Endodermal cell (in vitro differentiated cells): ENCODE measurements around the gene ZNF548. TPM values are rescaled to one million over a fixed set of nuclear protein-coding genes. Genes with fewer than 3 reads are reported as not detected.

Source experiments
- DNase-seq: peaks from one replicate; pipeline ENCODE4 v3.0.0-alpha.2; 2017
- H3K27ac ChIP-seq: 2 replicates; pipeline ENCODE4 v1.5.1; 2013; ENCODE audit warnings: mild to moderate bottlenecking, low read depth, low read length, moderate library complexity
- H3K27me3 ChIP-seq: 2 replicates; pipeline ENCODE4 v1.6.1; 2013; ENCODE audit warnings: mild to moderate bottlenecking, low read length, moderate library complexity; ENCODE audit not compliant: insufficient read depth, control insufficient read depth, poor library complexity, severe bottlenecking
- H3K36me3 ChIP-seq: 2 replicates; pipeline ENCODE4 v1.7.0; 2013; ENCODE audit warnings: mild to moderate bottlenecking, low read length, moderate library complexity; ENCODE audit not compliant: control insufficient read depth, insufficient read depth
- H3K4me1 ChIP-seq: one replicate; pipeline ENCODE4 v1.7.0; 2013; ENCODE audit warnings: low read length; ENCODE audit not compliant: control insufficient read depth, insufficient read depth
- H3K4me3 ChIP-seq: 2 replicates; pipeline ENCODE4 v1.5.1; 2013; ENCODE audit warnings: mild to moderate bottlenecking, low read length, moderate library complexity
- H3K9ac ChIP-seq: 2 replicates; pipeline ENCODE4 v1.6.1; 2013; ENCODE audit warnings: mild to moderate bottlenecking, low read length, moderate library complexity; ENCODE audit not compliant: poor library complexity, severe bottlenecking; ENCODE audit errors: extremely low read depth
- H3K9me3 ChIP-seq: 2 replicates; pipeline ENCODE4 v1.6.1; 2013; ENCODE audit warnings: mild to moderate bottlenecking, low read length, moderate library complexity; ENCODE audit not compliant: control insufficient read depth
- H3K27ac Mint-ChIP-seq: 2 replicates; pipeline ENCODE4 v1.8.0; 2020; ENCODE audit warnings: mixed read lengths
- H3K27me3 Mint-ChIP-seq: 2 replicates; pipeline ENCODE4 v1.8.0; 2021; ENCODE audit warnings: mild to moderate bottlenecking, mixed read lengths; ENCODE audit not compliant: insufficient read depth
- H3K36me3 Mint-ChIP-seq: 2 replicates; pipeline ENCODE4 v1.8.0; 2020; ENCODE audit warnings: low read depth, mixed read lengths
- H3K4me1 Mint-ChIP-seq: 2 replicates; pipeline ENCODE4 v1.8.0; 2020; ENCODE audit warnings: mixed read lengths
- H3K4me3 Mint-ChIP-seq: 2 replicates; pipeline ENCODE4 v1.8.0; 2020; ENCODE audit warnings: mild to moderate bottlenecking, moderate library complexity, mixed read lengths
- H3K9me3 Mint-ChIP-seq: 2 replicates; pipeline ENCODE4 v1.8.0; 2020; ENCODE audit warnings: mild to moderate bottlenecking, mixed read lengths
- WGBS, 2 experiments: methylation state at CpG; one replicate each; pipeline versions ENCODE4 v1.1.5 to v1.1.7; 2013; ENCODE audit warnings: missing lambda C conversion rate in 2 of 2, mixed read lengths in 1 of 2; ENCODE audit not compliant: insufficient coverage in 1 of 2, insufficient read length in 1 of 2; 5-methylcytosine and 5-hydroxymethylcytosine counted together
- total RNA-seq, 2 donors: library from RNA; stranded (reverse); fragmentation: NEBNext Ultra II Directional in 1 of 2; extraction: Animal tissue kit (Norgen Biotek cat#: 25700) in 1 of 2; gene quantifications; 2 replicates in 1 of 2; 3 replicates in 1 of 2; pipeline ENCODE4 v1.2.1, GENCODE V29; 2021
- TF ChIP-seq, protein P1 (sequence below): fragments of 200-600 bp; sonication (generic); conservative IDR thresholded peaks from 2 replicates; pipeline ENCODE4 v1.5.0; 2021; ENCODE audit warnings: antibody characterized with exemption, mild to moderate bottlenecking

ZNF548 gene
- total RNA-seq, 2 donors from 2014 or later, result 15.2 to 15.5 TPM

GRCh38 chr19:57395710-57396109 is 6.1 kb downstream of the ZNF548 start:
- DNase-seq, result no peak
- Mint-ChIP-seq H3K4me3 (no peak overlapping the region), H3K4me1 (peaks cover 4% of the 10 kb centered on the region), H3K27me3 (no peaks in the 10 kb centered on the region), H3K9me3 (peaks cover 41% of the 10 kb centered on the region), H3K27ac (no peak overlapping the region), H3K36me3 (peaks cover 75% of the 10 kb centered on the region)
- Histone ChIP-seq H3K9ac (no peak overlapping the region), H3K4me3 (no peak overlapping the region), H3K36me3 (peaks cover 37% of the 10 kb centered on the region), H3K9me3 (no peaks in the 10 kb centered on the region), H3K27me3 (no peaks in the 10 kb centered on the region), H3K27ac (no peak overlapping the region), H3K4me1 (no peaks in the 10 kb centered on the region)
- 98% methylated on average over 5 of the region's 5 CpGs; no CpG with 5 or more reads in 1 of the 2 experiments for WGBS, 2 experiments
- TF ChIP-seq, protein P1, sequence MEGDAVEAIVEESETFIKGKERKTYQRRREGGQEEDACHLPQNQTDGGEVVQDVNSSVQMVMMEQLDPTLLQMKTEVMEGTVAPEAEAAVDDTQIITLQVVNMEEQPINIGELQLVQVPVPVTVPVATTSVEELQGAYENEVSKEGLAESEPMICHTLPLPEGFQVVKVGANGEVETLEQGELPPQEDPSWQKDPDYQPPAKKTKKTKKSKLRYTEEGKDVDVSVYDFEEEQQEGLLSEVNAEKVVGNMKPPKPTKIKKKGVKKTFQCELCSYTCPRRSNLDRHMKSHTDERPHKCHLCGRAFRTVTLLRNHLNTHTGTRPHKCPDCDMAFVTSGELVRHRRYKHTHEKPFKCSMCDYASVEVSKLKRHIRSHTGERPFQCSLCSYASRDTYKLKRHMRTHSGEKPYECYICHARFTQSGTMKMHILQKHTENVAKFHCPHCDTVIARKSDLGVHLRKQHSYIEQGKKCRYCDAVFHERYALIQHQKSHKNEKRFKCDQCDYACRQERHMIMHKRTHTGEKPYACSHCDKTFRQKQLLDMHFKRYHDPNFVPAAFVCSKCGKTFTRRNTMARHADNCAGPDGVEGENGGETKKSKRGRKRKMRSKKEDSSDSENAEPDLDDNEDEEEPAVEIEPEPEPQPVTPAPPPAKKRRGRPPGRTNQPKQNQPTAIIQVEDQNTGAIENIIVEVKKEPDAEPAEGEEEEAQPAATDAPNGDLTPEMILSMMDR, result no peak

DNA sequence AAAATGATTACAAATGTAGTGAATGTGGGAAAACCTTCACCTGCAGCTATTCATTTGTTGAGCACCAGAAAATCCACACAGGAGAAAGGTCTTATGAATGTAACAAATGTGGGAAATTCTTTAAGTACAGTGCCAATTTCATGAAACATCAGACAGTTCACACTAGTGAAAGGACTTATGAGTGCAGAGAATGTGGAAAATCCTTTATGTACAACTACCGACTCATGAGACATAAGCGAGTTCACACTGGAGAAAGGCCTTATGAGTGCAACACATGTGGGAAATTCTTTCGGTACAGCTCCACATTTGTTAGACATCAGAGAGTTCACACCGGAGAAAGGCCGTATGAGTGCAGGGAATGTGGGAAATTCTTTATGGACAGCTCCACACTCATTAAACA is 9.2 kb downstream of the ZNF548 start:
- peaks cover 11% of the 10 kb centered on the region for H3K9me3 ChIP-seq
- H3K4me1 ChIP-seq, result no peaks in the 10 kb centered on the region
- H3K4me3 Mint-ChIP-seq, result no peak overlapping the region
- no peaks in the 10 kb centered on the region for H3K27me3 Mint-ChIP-seq
- no peak overlapping the region for H3K27ac Mint-ChIP-seq
- no peak overlapping the region for H3K4me3 ChIP-seq
- no peaks in the 10 kb centered on the region for H3K4me1 Mint-ChIP-seq
- no peak overlapping the region for H3K9ac ChIP-seq
- peaks cover 65% of the 10 kb centered on the region for H3K36me3 Mint-ChIP-seq
- TF ChIP-seq, protein P1, result no peak
- H3K27me3 ChIP-seq, result no peaks in the 10 kb centered on the region
- H3K9me3 Mint-ChIP-seq, result peaks cover 63% of the 10 kb centered on the region
- 93 to 96% methylated on average over 5 of the region's 5 CpGs for WGBS, 2 experiments
- H3K27ac ChIP-seq, result no peak overlapping the region
- DNase-seq, result no peak
- H3K36me3 ChIP-seq, result peaks cover 37% of the 10 kb centered on the region

GRCh38 chr19:57403737-57404563 is 14.3 kb downstream of the ZNF548 start:
- 91 to 94% methylated on average over 7 to 9 of the region's 9 CpGs for WGBS, 2 experiments
- no peak overlapping the region for H3K4me3 ChIP-seq
- H3K27ac Mint-ChIP-seq, result no peak overlapping the region
- peaks cover 20% of the 10 kb centered on the region for H3K36me3 Mint-ChIP-seq
- no peak overlapping the region for H3K9ac ChIP-seq
- TF ChIP-seq, protein P1, result no peak
- H3K27me3 Mint-ChIP-seq, result no peaks in the 10 kb centered on the region
- H3K9me3 Mint-ChIP-seq, result peaks cover 41% of the 10 kb centered on the region
- no peaks in the 10 kb centered on the region for H3K4me1 ChIP-seq
- peak; percentile 44 for DNase-seq
- H3K27me3 ChIP-seq, result peaks cover 9% of the 10 kb centered on the region
- no peak overlapping the region for H3K27ac ChIP-seq
- peaks cover 11% of the 10 kb centered on the region for H3K9me3 ChIP-seq
- H3K4me1 Mint-ChIP-seq, result no peaks in the 10 kb centered on the region
- H3K36me3 ChIP-seq, result peaks cover 13% of the 10 kb centered on the region
- H3K4me3 Mint-ChIP-seq, result no peak overlapping the region
